ENCODE measurements around the gene KCNN1.

GRCh38 chr19:18021121-18021755 lies 54.3 kb downstream of the KCNN1 start:
- TF ChIP-seq EZH2phosphoT487 (IDR thresholded peaks at IDR 0.05) (no peak), EZH2 (IDR thresholded peaks at IDR 0.05) (no peak)
